ENCODE data around the gene NKG7. TPM values are rescaled to one million over a fixed set of nuclear protein-coding genes. Genes with fewer than 3 reads are reported as not detected.

NKG7 gene
- total and polyA plus RNA-seq, 2 of the 13 experiments (the other 11 are each of a cell fraction or from before 2014, with no cell fraction given) = 0.40 TPM; not detected in 1

DNA sequence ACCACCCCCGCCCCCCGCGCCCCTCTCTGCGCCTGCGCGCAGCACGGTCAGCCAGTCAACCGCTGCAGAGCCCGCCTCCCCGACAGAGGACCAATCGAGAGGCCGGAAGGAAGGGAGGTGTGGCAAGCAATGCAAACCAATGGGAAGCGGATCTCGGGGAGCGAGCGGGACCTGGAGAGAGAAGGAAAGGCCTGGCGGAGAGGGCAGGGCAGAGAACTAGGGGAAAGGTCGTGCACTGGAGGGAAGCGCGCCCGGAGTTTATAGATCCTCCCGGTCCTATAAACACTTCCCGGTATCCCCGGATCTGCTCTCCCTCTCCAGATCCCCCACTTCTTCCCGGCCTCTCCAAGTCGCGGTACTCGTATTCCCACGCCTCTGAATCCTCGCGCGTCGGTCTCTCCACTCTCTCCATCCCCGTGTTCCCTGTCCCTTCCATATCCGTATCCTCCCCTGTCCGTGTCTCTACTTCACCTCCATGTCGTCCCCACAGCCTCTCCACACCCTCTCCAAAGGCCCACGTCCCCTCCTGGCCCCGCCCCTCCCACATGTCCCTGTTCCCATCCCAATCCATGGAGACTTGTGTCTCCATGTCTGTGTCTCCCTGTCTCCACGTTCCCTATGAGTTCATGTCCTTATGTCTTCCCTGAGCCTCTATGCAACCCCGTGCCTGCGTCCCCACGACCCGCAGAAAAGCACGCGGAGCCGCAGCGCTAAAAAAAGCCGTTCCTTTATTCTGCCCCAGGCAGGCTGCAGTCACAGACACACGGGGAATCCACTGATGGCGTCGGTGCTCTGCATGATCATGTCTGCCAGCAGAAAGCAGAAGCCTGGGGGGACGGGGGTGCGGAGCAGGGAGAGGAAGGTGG, 5.8 kb downstream of the NKG7 start (continued):
- TF ChIP-seq NCOA1 (CRISPR knock-in tag; IDR thresholded peaks at IDR 0.05) (0 out of 2 replicates have a peak, but pooled peaks have one; percentile 33), PAF1 (CRISPR knock-in tag; IDR thresholded peaks at IDR 0.05) (no peak), ZNF792 (CRISPR knock-in tag; IDR thresholded peaks at IDR 0.05) (peak; percentile 19; the same call in 1 of the 2 replicates), LCORL (IDR thresholded peaks at IDR 0.05) (no peak), LCORL (CRISPR knock-in tag; IDR thresholded peaks at IDR 0.05) (peak; percentile 9; the same call in 1 of the 2 replicates), MAX (IDR thresholded peaks at IDR 0.05) (peak; percentile 17; the same call in 1 of the 2 replicates), RBAK (CRISPR knock-in tag; IDR thresholded peaks at IDR 0.05) (no peak), SMARCC2 (IDR thresholded peaks at IDR 0.05) (no peak), RXRB (CRISPR knock-in tag; IDR thresholded peaks at IDR 0.05; ENCODE audit: borderline replicate concordance) (peak; percentile 98), GMEB1 (CRISPR knock-in tag; IDR thresholded peaks at IDR 0.05; ENCODE audit: borderline replicate concordance) (no peak), ZNF20 (CRISPR knock-in tag; IDR thresholded peaks at IDR 0.05) (no peak; the same call in 1 of the 2 replicates), ARID2 (CRISPR knock-in tag; IDR thresholded peaks at IDR 0.05; ENCODE audit: borderline replicate concordance) (peak; percentile 73; the same call in 1 of the 2 replicates)
- TF ChIP-seq, protein P1, sequence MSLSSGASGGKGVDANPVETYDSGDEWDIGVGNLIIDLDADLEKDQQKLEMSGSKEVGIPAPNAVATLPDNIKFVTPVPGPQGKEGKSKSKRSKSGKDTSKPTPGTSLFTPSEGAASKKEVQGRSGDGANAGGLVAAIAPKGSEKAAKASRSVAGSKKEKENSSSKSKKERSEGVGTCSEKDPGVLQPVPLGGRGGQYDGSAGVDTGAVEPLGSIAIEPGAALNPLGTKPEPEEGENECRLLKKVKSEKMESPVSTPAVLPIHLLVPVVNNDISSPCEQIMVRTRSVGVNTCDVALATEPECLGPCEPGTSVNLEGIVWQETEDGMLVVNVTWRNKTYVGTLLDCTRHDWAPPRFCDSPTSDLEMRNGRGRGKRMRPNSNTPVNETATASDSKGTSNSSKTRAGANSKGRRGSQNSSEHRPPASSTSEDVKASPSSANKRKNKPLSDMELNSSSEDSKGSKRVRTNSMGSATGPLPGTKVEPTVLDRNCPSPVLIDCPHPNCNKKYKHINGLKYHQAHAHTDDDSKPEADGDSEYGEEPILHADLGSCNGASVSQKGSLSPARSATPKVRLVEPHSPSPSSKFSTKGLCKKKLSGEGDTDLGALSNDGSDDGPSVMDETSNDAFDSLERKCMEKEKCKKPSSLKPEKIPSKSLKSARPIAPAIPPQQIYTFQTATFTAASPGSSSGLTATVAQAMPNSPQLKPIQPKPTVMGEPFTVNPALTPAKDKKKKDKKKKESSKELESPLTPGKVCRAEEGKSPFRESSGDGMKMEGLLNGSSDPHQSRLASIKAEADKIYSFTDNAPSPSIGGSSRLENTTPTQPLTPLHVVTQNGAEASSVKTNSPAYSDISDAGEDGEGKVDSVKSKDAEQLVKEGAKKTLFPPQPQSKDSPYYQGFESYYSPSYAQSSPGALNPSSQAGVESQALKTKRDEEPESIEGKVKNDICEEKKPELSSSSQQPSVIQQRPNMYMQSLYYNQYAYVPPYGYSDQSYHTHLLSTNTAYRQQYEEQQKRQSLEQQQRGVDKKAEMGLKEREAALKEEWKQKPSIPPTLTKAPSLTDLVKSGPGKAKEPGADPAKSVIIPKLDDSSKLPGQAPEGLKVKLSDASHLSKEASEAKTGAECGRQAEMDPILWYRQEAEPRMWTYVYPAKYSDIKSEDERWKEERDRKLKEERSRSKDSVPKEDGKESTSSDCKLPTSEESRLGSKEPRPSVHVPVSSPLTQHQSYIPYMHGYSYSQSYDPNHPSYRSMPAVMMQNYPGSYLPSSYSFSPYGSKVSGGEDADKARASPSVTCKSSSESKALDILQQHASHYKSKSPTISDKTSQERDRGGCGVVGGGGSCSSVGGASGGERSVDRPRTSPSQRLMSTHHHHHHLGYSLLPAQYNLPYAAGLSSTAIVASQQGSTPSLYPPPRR (CRISPR knock-in tag; IDR thresholded peaks at IDR 0.05; ENCODE audit: borderline replicate concordance) = no peak
- TF ChIP-seq, protein P2, sequence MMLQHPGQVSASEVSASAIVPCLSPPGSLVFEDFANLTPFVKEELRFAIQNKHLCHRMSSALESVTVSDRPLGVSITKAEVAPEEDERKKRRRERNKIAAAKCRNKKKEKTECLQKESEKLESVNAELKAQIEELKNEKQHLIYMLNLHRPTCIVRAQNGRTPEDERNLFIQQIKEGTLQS (CRISPR knock-in tag; IDR thresholded peaks at IDR 0.05) = no peak
- TF ChIP-seq, protein P3, sequence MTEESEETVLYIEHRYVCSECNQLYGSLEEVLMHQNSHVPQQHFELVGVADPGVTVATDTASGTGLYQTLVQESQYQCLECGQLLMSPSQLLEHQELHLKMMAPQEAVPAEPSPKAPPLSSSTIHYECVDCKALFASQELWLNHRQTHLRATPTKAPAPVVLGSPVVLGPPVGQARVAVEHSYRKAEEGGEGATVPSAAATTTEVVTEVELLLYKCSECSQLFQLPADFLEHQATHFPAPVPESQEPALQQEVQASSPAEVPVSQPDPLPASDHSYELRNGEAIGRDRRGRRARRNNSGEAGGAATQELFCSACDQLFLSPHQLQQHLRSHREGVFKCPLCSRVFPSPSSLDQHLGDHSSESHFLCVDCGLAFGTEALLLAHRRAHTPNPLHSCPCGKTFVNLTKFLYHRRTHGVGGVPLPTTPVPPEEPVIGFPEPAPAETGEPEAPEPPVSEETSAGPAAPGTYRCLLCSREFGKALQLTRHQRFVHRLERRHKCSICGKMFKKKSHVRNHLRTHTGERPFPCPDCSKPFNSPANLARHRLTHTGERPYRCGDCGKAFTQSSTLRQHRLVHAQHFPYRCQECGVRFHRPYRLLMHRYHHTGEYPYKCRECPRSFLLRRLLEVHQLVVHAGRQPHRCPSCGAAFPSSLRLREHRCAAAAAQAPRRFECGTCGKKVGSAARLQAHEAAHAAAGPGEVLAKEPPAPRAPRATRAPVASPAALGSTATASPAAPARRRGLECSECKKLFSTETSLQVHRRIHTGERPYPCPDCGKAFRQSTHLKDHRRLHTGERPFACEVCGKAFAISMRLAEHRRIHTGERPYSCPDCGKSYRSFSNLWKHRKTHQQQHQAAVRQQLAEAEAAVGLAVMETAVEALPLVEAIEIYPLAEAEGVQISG (CRISPR knock-in tag; IDR thresholded peaks at IDR 0.05) = peak; percentile 6; the same call in 1 of the 2 replicates
- TF ChIP-seq, protein P4, sequence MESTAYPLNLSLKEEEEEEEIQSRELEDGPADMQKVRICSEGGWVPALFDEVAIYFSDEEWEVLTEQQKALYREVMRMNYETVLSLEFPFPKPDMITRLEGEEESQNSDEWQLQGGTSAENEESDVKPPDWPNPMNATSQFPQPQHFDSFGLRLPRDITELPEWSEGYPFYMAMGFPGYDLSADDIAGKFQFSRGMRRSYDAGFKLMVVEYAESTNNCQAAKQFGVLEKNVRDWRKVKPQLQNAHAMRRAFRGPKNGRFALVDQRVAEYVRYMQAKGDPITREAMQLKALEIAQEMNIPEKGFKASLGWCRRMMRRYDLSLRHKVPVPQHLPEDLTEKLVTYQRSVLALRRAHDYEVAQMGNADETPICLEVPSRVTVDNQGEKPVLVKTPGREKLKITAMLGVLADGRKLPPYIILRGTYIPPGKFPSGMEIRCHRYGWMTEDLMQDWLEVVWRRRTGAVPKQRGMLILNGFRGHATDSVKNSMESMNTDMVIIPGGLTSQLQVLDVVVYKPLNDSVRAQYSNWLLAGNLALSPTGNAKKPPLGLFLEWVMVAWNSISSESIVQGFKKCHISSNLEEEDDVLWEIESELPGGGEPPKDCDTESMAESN (CRISPR knock-in tag; conservative IDR thresholded peaks at IDR 0.05) = peak; percentile 72

All from HepG2 (cell line).